ENCODE results near the gene HSD3B7.

HSD3B7 gene

GRCh38 chr16:30977502-30977901, 7.5 kb upstream of the HSD3B7 start:
- Histone ChIP-seq H3K79me1 (ENCODE audit: low read length) (no peaks in the 10 kb centered on the region), H3K4me3 (ENCODE audit: low read depth, low read length) (no peak overlapping the region), H3K23ac (ENCODE audit: low read length) (no peak overlapping the region), H2BK120ac (ENCODE audit: insufficient read depth, low read length, poor library complexity) (no peak overlapping the region), H4K8ac (ENCODE audit: low read depth, low read length) (no peak overlapping the region), H3K4ac (ENCODE audit: low read depth, low read length) (no peak overlapping the region), H3K27me3 (ENCODE audit: insufficient read depth, low read length) (no peaks in the 10 kb centered on the region), H4K91ac (ENCODE audit: low read depth, low read length) (no peak overlapping the region), H3K27ac (ENCODE audit: low read depth, low read length) (no peak overlapping the region), H2AK5ac (ENCODE audit: low read length) (no peak overlapping the region), H3K9ac (ENCODE audit: low read length) (no peak overlapping the region), H2BK12ac (ENCODE audit: low read length) (no peak overlapping the region), H4K12ac (ENCODE audit: low read depth, low read length) (no peak overlapping the region), H3K14ac (ENCODE audit: low read length) (no peak overlapping the region), H3K4me2 (ENCODE audit: low read length) (no peak overlapping the region), H3K9me3 (ENCODE audit: insufficient read depth, low read depth, low read length) (peaks cover 2% of the 10 kb centered on the region), H2AFZ (ENCODE audit: insufficient read depth, low read length, poor library complexity) (no peak overlapping the region), H3K4me1 (ENCODE audit: control insufficient read depth in 1 of 2, insufficient read depth in 2 of 2, low read length in 2 of 2) (no peaks in the 10 kb centered on the region), H3K18ac (ENCODE audit: low read length) (no peak overlapping the region), H3K36me3 (ENCODE audit: control insufficient read depth in 1 of 2, insufficient read depth in 2 of 2, low read length in 2 of 2) (peaks cover 83 to 86% of the 10 kb centered on the region in 2 experiments), H3K79me2 (ENCODE audit: control insufficient read depth, insufficient read depth, low read length, poor library complexity) (no peaks in the 10 kb centered on the region), H2BK5ac (ENCODE audit: low read depth, low read length, poor library complexity) (no peak overlapping the region)
- DNase-seq: no peak
- WGBS (ENCODE audit: extremely low coverage, insufficient coverage, insufficient read length): no CpG with 5 or more reads among the region's 17 CpGs

- Histone ChIP-seq H4K12ac (ENCODE audit: low read depth, low read length) (no peak overlapping the region), H3K4ac (ENCODE audit: low read depth, low read length) (no peak overlapping the region), H3K9me3 (ENCODE audit: insufficient read depth, low read depth, low read length) (peaks cover 3% of the 10 kb centered on the region), H2BK12ac (ENCODE audit: low read length) (no peak overlapping the region), H3K18ac (ENCODE audit: low read length) (no peak overlapping the region), H2AK5ac (ENCODE audit: low read length) (no peak overlapping the region), H4K8ac (ENCODE audit: low read depth, low read length) (no peak overlapping the region), H3K14ac (ENCODE audit: low read length) (no peak overlapping the region), H2AFZ (ENCODE audit: insufficient read depth, low read length, poor library complexity) (no peak overlapping the region), H3K79me2 (ENCODE audit: control insufficient read depth, insufficient read depth, low read length, poor library complexity) (no peaks in the 10 kb centered on the region), H3K27me3 (ENCODE audit: insufficient read depth, low read length) (no peaks in the 10 kb centered on the region), H3K36me3 (ENCODE audit: control insufficient read depth in 1 of 2, insufficient read depth in 2 of 2, low read length in 2 of 2) (peaks cover 85 to 87% of the 10 kb centered on the region in 2 experiments), H3K9ac (ENCODE audit: low read length) (no peak overlapping the region), H2BK120ac (ENCODE audit: insufficient read depth, low read length, poor library complexity) (no peak overlapping the region), H3K4me2 (ENCODE audit: low read length) (no peak overlapping the region), H3K4me1 (ENCODE audit: control insufficient read depth in 1 of 2, insufficient read depth in 2 of 2, low read length in 2 of 2) (no peaks in the 10 kb centered on the region), H3K23ac (ENCODE audit: low read length) (no peak overlapping the region), H3K4me3 (ENCODE audit: low read depth, low read length) (no peak overlapping the region), H4K91ac (ENCODE audit: low read depth, low read length) (no peak overlapping the region), H3K27ac (ENCODE audit: low read depth, low read length) (no peak overlapping the region), H2BK5ac (ENCODE audit: low read depth, low read length, poor library complexity) (no peak overlapping the region), H3K79me1 (ENCODE audit: low read length) (no peaks in the 10 kb centered on the region)
- no peak for DNase-seq
- WGBS (ENCODE audit: extremely low coverage, insufficient coverage, insufficient read length): no CpG with 5 or more reads among the region's 62 CpGs
These were observed 5.6 kb upstream of the HSD3B7 start for GRCh38 chr16:30979170-30980022.

GRCh38 chr16:30980023-30980371, 5.0 kb upstream of the HSD3B7 start:
- Histone ChIP-seq H2AFZ (ENCODE audit: insufficient read depth, low read length, poor library complexity) (no peak overlapping the region), H3K4ac (ENCODE audit: low read depth, low read length) (no peak overlapping the region), H3K14ac (ENCODE audit: low read length) (no peak overlapping the region), H3K27ac (ENCODE audit: low read depth, low read length) (no peak overlapping the region), H3K4me1 (ENCODE audit: control insufficient read depth in 1 of 2, insufficient read depth in 2 of 2, low read length in 2 of 2) (no peaks in the 10 kb centered on the region), H4K91ac (ENCODE audit: low read depth, low read length) (no peak overlapping the region), H3K9ac (ENCODE audit: low read length) (no peak overlapping the region), H3K36me3 (ENCODE audit: control insufficient read depth in 1 of 2, insufficient read depth in 2 of 2, low read length in 2 of 2) (peaks cover 84 to 85% of the 10 kb centered on the region in 2 experiments), H2BK5ac (ENCODE audit: low read depth, low read length, poor library complexity) (no peak overlapping the region), H2BK12ac (ENCODE audit: low read length) (no peak overlapping the region), H3K27me3 (ENCODE audit: insufficient read depth, low read length) (no peaks in the 10 kb centered on the region), H2BK120ac (ENCODE audit: insufficient read depth, low read length, poor library complexity) (no peak overlapping the region), H2AK5ac (ENCODE audit: low read length) (no peak overlapping the region), H3K79me2 (ENCODE audit: control insufficient read depth, insufficient read depth, low read length, poor library complexity) (no peaks in the 10 kb centered on the region), H4K8ac (ENCODE audit: low read depth, low read length) (no peak overlapping the region), H3K23ac (ENCODE audit: low read length) (no peak overlapping the region), H3K4me2 (ENCODE audit: low read length) (no peak overlapping the region), H3K79me1 (ENCODE audit: low read length) (no peaks in the 10 kb centered on the region), H3K9me3 (ENCODE audit: insufficient read depth, low read depth, low read length) (peaks cover 3% of the 10 kb centered on the region), H3K4me3 (ENCODE audit: low read depth, low read length) (no peak overlapping the region), H3K18ac (ENCODE audit: low read length) (no peak overlapping the region), H4K12ac (ENCODE audit: low read depth, low read length) (no peak overlapping the region)
- DNase-seq: no peak
- no CpG with 5 or more reads among the region's 15 CpGs for WGBS (ENCODE audit: extremely low coverage, insufficient coverage, insufficient read length)

- H2BK120ac ChIP-seq (ENCODE audit: insufficient read depth, low read length, poor library complexity): no peak overlapping the region
- H3K4ac ChIP-seq (ENCODE audit: low read depth, low read length): no peak overlapping the region
- no peak overlapping the region for H4K8ac ChIP-seq (ENCODE audit: low read depth, low read length)
- H4K12ac ChIP-seq (ENCODE audit: low read depth, low read length): no peak overlapping the region
- no peak overlapping the region for H3K14ac ChIP-seq (ENCODE audit: low read length)
- no peak overlapping the region for H3K23ac ChIP-seq (ENCODE audit: low read length)
- H3K9me3 ChIP-seq (ENCODE audit: insufficient read depth, low read depth, low read length): peaks cover 3% of the 10 kb centered on the region
- no peaks in the 10 kb centered on the region for H3K79me1 ChIP-seq (ENCODE audit: low read length)
- no peak overlapping the region for H2AFZ ChIP-seq (ENCODE audit: insufficient read depth, low read length, poor library complexity)
- H3K4me3 ChIP-seq (ENCODE audit: low read depth, low read length): no peak overlapping the region
- no peaks in the 10 kb centered on the region for H3K79me2 ChIP-seq (ENCODE audit: control insufficient read depth, insufficient read depth, low read length, poor library complexity)
- H4K91ac ChIP-seq (ENCODE audit: low read depth, low read length): no peak overlapping the region
- H3K9ac ChIP-seq (ENCODE audit: low read length): no peak overlapping the region
- H3K27ac ChIP-seq (ENCODE audit: low read depth, low read length): no peak overlapping the region
- H3K18ac ChIP-seq (ENCODE audit: low read length): no peak overlapping the region
- no CpG with 5 or more reads among the region's 29 CpGs for WGBS (ENCODE audit: extremely low coverage, insufficient coverage, insufficient read length)
- H2AK5ac ChIP-seq (ENCODE audit: low read length): no peak overlapping the region
- no peak overlapping the region for H3K4me2 ChIP-seq (ENCODE audit: low read length)
- no peak overlapping the region for H2BK5ac ChIP-seq (ENCODE audit: low read depth, low read length, poor library complexity)
- H3K36me3 ChIP-seq (ENCODE audit: control insufficient read depth in 1 of 2, insufficient read depth in 2 of 2, low read length in 2 of 2): peaks cover 80 to 82% of the 10 kb centered on the region in 2 experiments
- no peaks in the 10 kb centered on the region for H3K4me1 ChIP-seq (ENCODE audit: control insufficient read depth in 1 of 2, insufficient read depth in 2 of 2, low read length in 2 of 2)
- H2BK12ac ChIP-seq (ENCODE audit: low read length): no peak overlapping the region
- H3K27me3 ChIP-seq (ENCODE audit: insufficient read depth, low read length): no peaks in the 10 kb centered on the region
- no peak for DNase-seq
These were observed 4.6 kb upstream of the HSD3B7 start for GRCh38 chr16:30980434-30980833.

Measured in trophoblast cell (in vitro differentiated cells and primary cell).